HepG2 (cell line): ENCODE measurements around the gene CABLES2. TPM values are rescaled to one million over a fixed set of nuclear protein-coding genes. Genes with fewer than 3 reads are reported as not detected.

Experiments
- ATAC-seq: fragments of 200-7000 bp; cut with Tn5 transposase; 3 replicates; pipeline ENCODE4 v1.9.1; 2020; ENCODE audit warnings: mild to moderate bottlenecking, moderate library complexity
- BruUV-seq: library from RNA; stranded (reverse); fragments of 400-500 nt; replicated peaks from 2 replicates; lab custom pipeline; 2021; lab: Mats Ljungman, UMichigan
- CTCF ChIA-PET: fragments of 300-600 bp; formaldehyde crosslinking; extraction: SDS; loops from one replicate; lab custom pipeline; 2021; ENCODE audit warnings: low total read pairs, inconsistent platforms, low intra/inter-chr PET ratio; lab: Yijun Ruan, JAX
- POLR2A ChIA-PET: fragments of 350-600 bp; sonication (Branson Sonifier 250); formaldehyde crosslinking; loops from one replicate; lab custom pipeline; 2020; ENCODE audit warnings: antibody characterized with exemption, inconsistent platforms; lab: Yijun Ruan, JAX
- DNase-seq: peaks from one replicate; pipeline ENCODE4 v3.0.0-alpha.2; 2015; ENCODE audit warnings: low spot score
- FAIRE-seq: peaks from 3 replicates; lab custom pipeline; 2011; peaks lifted over from hg19 to GRCh38; lab: Jason Lieb, UNC
- H2AFZ ChIP-seq: one replicate; pipeline ENCODE4 v1.6.1; 2011; ENCODE audit warnings: low read length, inconsistent platforms
- H3K27ac ChIP-seq: fragments of 300-600 bp; 3 replicates; pipeline ENCODE4 v1.8.0; 2011; ENCODE audit warnings: mixed run types, mild to moderate bottlenecking, mixed read lengths, low read length, inconsistent platforms; ENCODE audit not compliant: insufficient read depth; ENCODE audit errors: extremely low read length
- H3K27me3 ChIP-seq, 2 experiments: fragments of 200-600 bp in 1 of 2; 2 replicates in 1 of 2; 3 replicates in 1 of 2; pipeline versions ENCODE4 v1.6.0 to v1.8.0; 2011; ENCODE audit warnings: low read length in 2 of 2, mild to moderate bottlenecking in 2 of 2, moderate library complexity in 2 of 2, inconsistent platforms in 1 of 2; ENCODE audit not compliant: insufficient read depth in 2 of 2, control insufficient read depth in 1 of 2
- H3K36me3 ChIP-seq, 2 experiments: fragments of 200-600 bp in 1 of 2; replicated peaks in 1 of 2; 2 replicates in 1 of 2; 3 replicates in 1 of 2; pipeline versions ENCODE4 v1.5.1 to v1.8.0; 2011; ENCODE audit warnings: low read length in 2 of 2, inconsistent platforms in 1 of 2; ENCODE audit not compliant: insufficient read depth in 2 of 2, control insufficient read depth in 1 of 2
- H3K4me1 ChIP-seq: 2 replicates; pipeline ENCODE4 v1.5.1; 2012; ENCODE audit warnings: low read length, inconsistent platforms; ENCODE audit not compliant: insufficient read depth
- H3K4me2 ChIP-seq: 2 replicates; pipeline ENCODE4 v1.6.0; 2011; ENCODE audit warnings: low read depth, low read length, inconsistent platforms
- H3K4me3 ChIP-seq, 3 experiments: fragments of 200-600 bp in 1 of 3; sonication (generic), shearing (Covaris generic) in 1 of 3; replicated peaks in 1 of 3; 2 replicates each; pipeline ENCODE4 v1.5.1; 2011 to 2016; ENCODE audit warnings: low read length in 3 of 3, inconsistent platforms in 2 of 3, low read depth in 2 of 3, mild to moderate bottlenecking in 2 of 3, control low read depth in 1 of 3, mixed read lengths in 1 of 3; ENCODE audit not compliant: insufficient read depth in 1 of 3
- H3K79me2 ChIP-seq: one replicate; pipeline ENCODE4 v1.6.1; 2011; ENCODE audit warnings: low read length, inconsistent platforms; ENCODE audit not compliant: insufficient read depth
- H3K9ac ChIP-seq: 2 replicates; pipeline ENCODE4 v1.6.0; 2011; ENCODE audit warnings: mild to moderate bottlenecking, low read depth, low read length, inconsistent platforms; ENCODE audit not compliant: insufficient read depth
- H3K9me3 ChIP-seq: 2 replicates; pipeline ENCODE4 v1.5.1; 2012; ENCODE audit warnings: mild to moderate bottlenecking, low read length
- H4K20me1 ChIP-seq: 2 replicates; pipeline ENCODE4 v1.6.0; 2011; ENCODE audit warnings: inconsistent platforms, mild to moderate bottlenecking, low read length, moderate library complexity; ENCODE audit not compliant: insufficient read depth
- ARID4A ChIP-seq: sonication (generic); formaldehyde crosslinking; IDR thresholded peaks from 2 replicates; pipeline ENCODE4 v1.5.0; 2020; ENCODE audit warnings: mild to moderate bottlenecking, missing genetic modification reagents, borderline replicate concordance
- ARNT2 ChIP-seq: sonication (generic); formaldehyde crosslinking; IDR thresholded peaks from 2 replicates; pipeline ENCODE4 v1.8.0; 2022; ENCODE audit warnings: mild to moderate bottlenecking, low read depth, missing genetic modification reagents, moderate library complexity
- DR1 ChIP-seq: sonication (generic); formaldehyde crosslinking; IDR thresholded peaks from 2 replicates; pipeline ENCODE4 v1.8.0; 2021; ENCODE audit warnings: mild to moderate bottlenecking, missing genetic modification reagents, inconsistent platforms
- GATAD2A ChIP-seq: IDR thresholded peaks from 2 replicates; pipeline ENCODE4 v1.6.1; 2016
- HDAC1 ChIP-seq: sonication (generic); formaldehyde crosslinking; IDR thresholded peaks from 2 replicates; pipeline ENCODE4 v1.5.1; 2020; ENCODE audit warnings: mild to moderate bottlenecking, missing genetic modification reagents
- HNRNPLL ChIP-seq: fragments of 200-400 bp; formaldehyde crosslinking; IDR thresholded peaks from 2 replicates; pipeline ENCODE4 v1.6.1; 2017; ENCODE audit warnings: mild to moderate bottlenecking, low read depth, low read length; ENCODE audit not compliant: poor library complexity, severe bottlenecking
- KLF15 ChIP-seq: sonication (generic); formaldehyde crosslinking; IDR thresholded peaks from 2 replicates; pipeline ENCODE4 v1.8.1; 2023; ENCODE audit warnings: borderline replicate concordance, mild to moderate bottlenecking, inconsistent platforms, missing genetic modification reagents, mixed read lengths
- NFKBIZ ChIP-seq: IDR thresholded peaks from 2 replicates; pipeline ENCODE4 v1.6.1; 2018; ENCODE audit warnings: missing genetic modification reagents, missing compliant biosample characterization
- ZBTB26 ChIP-seq: IDR thresholded peaks from 2 replicates; pipeline ENCODE4 v1.6.1; 2016; ENCODE audit warnings: missing compliant biosample characterization, missing genetic modification reagents, borderline replicate concordance
- ZBTB33 ChIP-seq: sonication (generic); formaldehyde crosslinking; IDR thresholded peaks from 2 replicates; pipeline ENCODE4 v1.4.0; 2020; ENCODE audit warnings: missing genetic modification reagents
- ZNF160 ChIP-seq: sonication (generic); formaldehyde crosslinking; IDR thresholded peaks from 2 replicates; pipeline ENCODE4 v1.8.0; 2022; ENCODE audit warnings: mild to moderate bottlenecking, inconsistent platforms, missing genetic modification reagents
- ZNF235 ChIP-seq: sonication (generic); formaldehyde crosslinking; IDR thresholded peaks from 2 replicates; pipeline ENCODE4 v1.8.1; 2023; ENCODE audit warnings: mild to moderate bottlenecking, missing genetic modification reagents, borderline replicate concordance
- ZNF280B ChIP-seq: sonication (generic); formaldehyde crosslinking; IDR thresholded peaks from 2 replicates; pipeline ENCODE4 v1.5.0; 2020; ENCODE audit warnings: missing genetic modification reagents, mild to moderate bottlenecking, borderline replicate concordance
- ZNF558 ChIP-seq: sonication (generic); formaldehyde crosslinking; IDR thresholded peaks from 2 replicates; pipeline ENCODE4 v1.9.0; 2022; ENCODE audit warnings: mild to moderate bottlenecking, missing genetic modification reagents, borderline replicate concordance
- WGBS: methylation state at CpG from one replicate; pipeline ENCODE4 v1.1.6; 2017; ENCODE audit warnings: low lambda C conversion rate; 5-methylcytosine and 5-hydroxymethylcytosine counted together
- in situ Hi-C: cut with HindIII; loops from 2 replicates; pipeline ENCODE4 v1.10.0; 2017; ENCODE audit warnings: low pct_unique_long_range_greater_than_20kb; ENCODE audit not compliant: extremely low pct_ligation_motif_present
- intact Hi-C: fragments of 100-400 bp; cut with micrococcal nuclease; formaldehyde crosslinking; loops from one replicate; pipeline ENCODE4 v1.10.0; 2022; ENCODE audit not compliant: unreplicated experiment
- polyA plus RNA-seq, 8 experiments: library from polyadenylated mRNA; depleted of rRNA in 3 of 8; stranded (reverse) in 7 of 8; unstranded in 1 of 8; fragments of >200 nt; fragmentation: Illumina TruSeq in 4 of 8; extraction: Trizol in 4 of 8; gene quantifications; 2 replicates each; pipeline versions ENCODE4 v1.2.1 to v1.2.3, GENCODE V29; 2011 to 2016; ENCODE audit warnings: low read depth in 4 of 8, missing spikeins in 1 of 8, mixed read lengths in 1 of 8; ENCODE audit not compliant: insufficient read depth in 1 of 8
- total RNA-seq, 5 experiments: library from RNA; depleted of rRNA; stranded (reverse); fragments of >200 nt; fragmentation: Illumina TruSeq; extraction: Trizol; gene quantifications; 2 replicates each; pipeline ENCODE4 v1.2.3, GENCODE V29; 2016; ENCODE audit warnings: low read depth in 1 of 5

The CABLES2 gene
- total and polyA plus RNA-seq, 2 of the 13 experiments (the other 11 are each of a cell fraction or from before 2014, with no cell fraction given) = 5.2 to 9.7 TPM

DNA sequence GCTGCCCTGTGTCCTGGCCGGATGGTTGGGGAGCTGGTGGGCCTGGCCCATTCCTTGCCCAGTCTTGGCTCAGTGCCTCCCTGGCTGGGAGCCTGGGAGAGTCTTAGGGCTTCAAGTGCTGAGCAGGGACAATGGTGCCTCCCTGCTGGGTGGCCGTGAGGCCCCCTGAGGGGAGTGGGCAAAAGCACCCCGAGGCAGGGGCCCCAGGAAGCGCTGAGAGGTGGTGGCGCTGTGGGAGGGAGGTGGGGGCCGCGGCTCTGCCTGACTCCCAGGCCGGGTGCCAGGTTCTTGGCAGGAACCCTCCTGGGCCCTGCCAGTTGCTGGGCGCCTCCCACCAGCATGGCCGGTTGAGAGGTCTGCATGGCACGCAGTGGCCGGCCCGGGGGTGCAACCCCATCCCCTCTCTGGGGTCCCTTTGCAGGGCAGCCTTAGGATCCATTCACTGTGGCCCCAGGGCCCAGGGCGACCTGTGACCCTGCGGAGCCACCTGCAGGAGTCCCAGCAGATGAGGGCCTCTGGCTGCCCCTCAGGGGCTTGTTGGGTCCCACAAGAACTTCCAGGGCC, 29.4 kb downstream of the CABLES2 start:
- H4K20me1 ChIP-seq = peaks cover 6% of the 10 kb centered on the region; the same call in 1 of the 2 replicates
- DNase-seq (no peak), ATAC-seq (no peak), FAIRE-seq (no peak)
- peaks cover 54% of the 10 kb centered on the region for H3K4me1 ChIP-seq
- no peaks in the 10 kb centered on the region for H3K79me2 ChIP-seq
- H3K27me3 ChIP-seq = no peaks in the 10 kb centered on the region
- no peaks in the 10 kb centered on the region for H3K9me3 ChIP-seq
- no peak overlapping the region for H3K4me2 ChIP-seq
- no TSS peak for BruUV-seq
- intact Hi-C loops = loop anchor here (5.0 to 10.0 kb wide), 2 partner anchors 140 to 417 kb away; partner anchors contain the start of genes MRGBP and OSBPL2
- in situ Hi-C loops = no loop called here
- 0 out of 5 replicates have a peak, but pooled peaks cover 2 to 6% of the 10 kb centered on the region in 2 experiments for H3K36me3 ChIP-seq
- H3K9ac ChIP-seq = no peak overlapping the region
- CTCF ChIA-PET = interaction anchor here (4.8 kb wide), 1 partner anchor 75 kb away, joined by 73 read pairs; the partner anchor contains the start of gene ADRM1
- no peak overlapping the region for H2AFZ ChIP-seq
- 84% methylated on average over 12 of the region's 15 CpGs for WGBS
- POLR2A ChIA-PET = interaction anchor here (0.7 to 5.4 kb wide), 5 partner anchors 9 to 77 kb away, joined by 3 to 95 read pairs (median 41); partner anchors contain the start of genes ADRM1, LAMA5 and RPS21
- no peak overlapping the region for H3K27ac ChIP-seq
- H3K4me3 ChIP-seq = no peak overlapping the region
- TF ChIP-seq ZBTB26 (CRISPR knock-in tag) (no peak), ZNF160 (no peak), ZBTB33 (CRISPR knock-in tag) (peak; percentile 53; the same call in 1 of the 2 replicates), HDAC1 (CRISPR knock-in tag) (no peak), ARID4A (CRISPR knock-in tag) (0 out of 2 replicates have a peak, but pooled peaks have one; percentile 0), HNRNPLL (no peak), KLF15 (CRISPR knock-in tag) (no peak; the same call in 1 of the 2 replicates), ZNF558 (CRISPR knock-in tag) (0 out of 2 replicates have a peak, but pooled peaks have one; percentile 33), ZNF280B (CRISPR knock-in tag) (no peak), NFKBIZ (no peak), DR1 (CRISPR knock-in tag) (no peak), ARNT2 (CRISPR knock-in tag) (no peak), GATAD2A (no peak), ZNF235 (CRISPR knock-in tag) (no peak)
